Tibial artery (tissue), 4 donors: ENCODE measurements around the gene CTF1.

Source experiments
- DNase-seq, 2 donors: peaks; one replicate each; pipeline ENCODE4 v3.0.0-alpha.2; 2019
- H3K27ac ChIP-seq, 2 donors: fragments of 200-600 bp; sonication (generic) in 1 of 2; 1 replicate in 1 of 2; 2 replicates in 1 of 2; pipeline ENCODE4 v1.5.1; 2018 to 2019; ENCODE audit warnings: mild to moderate bottlenecking in 1 of 2
- H3K27me3 ChIP-seq, 2 donors: fragments of 200-600 bp; sonication (generic) in 1 of 2; one replicate each; pipeline versions ENCODE4 v1.5.1 to v1.6.0; 2016 to 2019
- H3K36me3 ChIP-seq, 3 donors: fragments of 200-600 bp; sonication (generic) in 2 of 3; one replicate each; pipeline ENCODE4 v1.5.1; 2016 to 2019; ENCODE audit warnings: mild to moderate bottlenecking in 2 of 3
- H3K4me1 ChIP-seq, 4 donors: fragments of 200-600 bp; sonication (generic) in 2 of 4; 1 replicate in 3 of 4; 2 replicates in 1 of 4; pipeline ENCODE4 v1.5.1; 2016 to 2019
- H3K4me3 ChIP-seq, 2 donors: fragments of 200-600 bp; sonication (generic) in 1 of 2; 1 replicate in 1 of 2; 2 replicates in 1 of 2; pipeline ENCODE4 v1.5.1; 2018 to 2019; ENCODE audit warnings: mild to moderate bottlenecking in 2 of 2
- H3K9me3 ChIP-seq, 3 donors: fragments of 200-600 bp; sonication (generic) in 1 of 3; one replicate each; pipeline ENCODE4 v1.5.1; 2016 to 2019
- intact Hi-C: fragments of 100-400 bp; cut with DNase I; formaldehyde crosslinking; loops from one replicate; pipeline ENCODE4 v1.15.0; 2023; ENCODE audit warnings: low total_unique reads
- TF ChIP-seq, protein P1 (sequence below), 2 experiments: fragments of 200-600 bp in 1 of 2; fragments of 450-650 bp in 1 of 2; IDR thresholded peaks; one replicate each; pipeline ENCODE4 v1.5.1; 2017 to 2019; ENCODE audit warnings: antibody characterized with exemption in 2 of 2, mild to moderate bottlenecking in 1 of 2, moderate library complexity in 1 of 2

CTF1 gene

GRCh38 chr16:30903596-30903995 is 7.2 kb downstream of the CTF1 start:
- Histone ChIP-seq H3K36me3 (peaks cover 0 to 5% (median 0%) of the 10 kb centered on the region in 3 donors), H3K27ac (peak overlapping the region in 1 of 2 donors; percentile 86), H3K9me3 (no peaks in the 10 kb centered on the region), H3K4me3 (no peak overlapping the region), H3K27me3 (no peaks in the 10 kb centered on the region), H3K4me1 (peaks cover 0 to 18% (median 6%) of the 10 kb centered on the region in 4 donors)
- DNase-seq: peak in 1 of 2 donors; percentile 67
- TF ChIP-seq, protein P1, sequence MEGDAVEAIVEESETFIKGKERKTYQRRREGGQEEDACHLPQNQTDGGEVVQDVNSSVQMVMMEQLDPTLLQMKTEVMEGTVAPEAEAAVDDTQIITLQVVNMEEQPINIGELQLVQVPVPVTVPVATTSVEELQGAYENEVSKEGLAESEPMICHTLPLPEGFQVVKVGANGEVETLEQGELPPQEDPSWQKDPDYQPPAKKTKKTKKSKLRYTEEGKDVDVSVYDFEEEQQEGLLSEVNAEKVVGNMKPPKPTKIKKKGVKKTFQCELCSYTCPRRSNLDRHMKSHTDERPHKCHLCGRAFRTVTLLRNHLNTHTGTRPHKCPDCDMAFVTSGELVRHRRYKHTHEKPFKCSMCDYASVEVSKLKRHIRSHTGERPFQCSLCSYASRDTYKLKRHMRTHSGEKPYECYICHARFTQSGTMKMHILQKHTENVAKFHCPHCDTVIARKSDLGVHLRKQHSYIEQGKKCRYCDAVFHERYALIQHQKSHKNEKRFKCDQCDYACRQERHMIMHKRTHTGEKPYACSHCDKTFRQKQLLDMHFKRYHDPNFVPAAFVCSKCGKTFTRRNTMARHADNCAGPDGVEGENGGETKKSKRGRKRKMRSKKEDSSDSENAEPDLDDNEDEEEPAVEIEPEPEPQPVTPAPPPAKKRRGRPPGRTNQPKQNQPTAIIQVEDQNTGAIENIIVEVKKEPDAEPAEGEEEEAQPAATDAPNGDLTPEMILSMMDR (IDR thresholded peaks at IDR 0.05): no peak
- intact Hi-C loops: loop anchor here (5.0 kb wide), 1 partner anchor 61 kb away; no protein-coding TSS in a partner anchor

DNA sequence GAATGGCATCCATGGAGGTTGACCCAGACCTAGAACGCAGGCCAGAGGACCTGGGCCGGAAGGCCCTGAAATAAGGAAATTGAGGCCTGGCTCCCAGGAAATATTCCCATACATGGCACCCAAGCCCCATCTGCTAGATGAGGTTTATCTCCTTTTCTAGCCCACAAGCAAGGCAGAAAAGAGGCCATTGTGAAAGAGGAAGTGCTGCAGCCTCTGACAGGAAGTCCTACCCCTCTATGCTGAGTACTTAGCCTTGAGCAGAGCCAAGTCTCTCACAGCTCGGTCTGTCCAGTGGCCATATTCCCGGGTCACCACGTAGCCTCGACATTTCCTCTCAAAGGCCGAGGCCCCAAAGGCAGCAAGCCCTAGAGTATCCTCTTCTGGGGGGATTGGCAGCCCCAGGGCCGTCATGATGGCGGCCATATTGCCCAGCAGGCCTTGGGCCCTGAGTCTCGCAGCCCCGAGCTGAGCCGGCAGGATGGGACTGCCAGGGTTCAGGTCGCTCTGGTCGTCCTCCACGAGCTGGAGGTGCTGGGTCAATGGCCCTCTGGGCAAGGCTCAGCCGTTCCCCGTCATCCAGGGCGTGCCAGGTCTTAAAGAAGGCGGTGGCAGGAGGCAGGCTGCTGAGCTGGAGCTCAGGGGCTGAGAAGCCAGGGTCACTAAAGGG is 7.8 kb downstream of the CTF1 start:
- no peak overlapping the region for H3K27ac ChIP-seq
- no peak overlapping the region for H3K4me3 ChIP-seq
- peaks cover 0 to 5% (median 0%) of the 10 kb centered on the region in 3 donors for H3K36me3 ChIP-seq
- H3K4me1 ChIP-seq: peaks cover 0 to 18% (median 6%) of the 10 kb centered on the region in 4 donors
- no peak for DNase-seq
- TF ChIP-seq, protein P1 (IDR thresholded peaks at IDR 0.05): no peak
- H3K27me3 ChIP-seq: no peaks in the 10 kb centered on the region
- H3K9me3 ChIP-seq: no peaks in the 10 kb centered on the region
- intact Hi-C loops: loop anchor here (5.0 kb wide), 1 partner anchor 62 kb away; no protein-coding TSS in a partner anchor

- no peak for DNase-seq
- H3K4me3 ChIP-seq: no peak overlapping the region
- no peaks in the 10 kb centered on the region for H3K27me3 ChIP-seq
- no peaks in the 10 kb centered on the region for H3K9me3 ChIP-seq
- TF ChIP-seq, protein P1 (IDR thresholded peaks at IDR 0.05): no peak
- intact Hi-C loops: no loop called here
- H3K36me3 ChIP-seq: no peaks in the 10 kb centered on the region
- H3K27ac ChIP-seq: no peak overlapping the region
- H3K4me1 ChIP-seq: peaks cover 0 to 8% (median 2%) of the 10 kb centered on the region in 4 donors
Observed at GRCh38 chr16:30907064-30907463, 10.7 kb downstream of the CTF1 start.

GRCh38 chr16:30910427-30911029 is 14.1 kb downstream of the CTF1 start:
- H3K27me3 ChIP-seq: no peaks in the 10 kb centered on the region
- no peak overlapping the region for H3K4me3 ChIP-seq
- H3K36me3 ChIP-seq: no peaks in the 10 kb centered on the region
- intact Hi-C loops: no loop called here
- no peak for DNase-seq
- H3K9me3 ChIP-seq: no peaks in the 10 kb centered on the region
- H3K4me1 ChIP-seq: no peaks in the 10 kb centered on the region
- TF ChIP-seq, protein P1 (IDR thresholded peaks at IDR 0.05): no peak
- no peak overlapping the region for H3K27ac ChIP-seq

DNA sequence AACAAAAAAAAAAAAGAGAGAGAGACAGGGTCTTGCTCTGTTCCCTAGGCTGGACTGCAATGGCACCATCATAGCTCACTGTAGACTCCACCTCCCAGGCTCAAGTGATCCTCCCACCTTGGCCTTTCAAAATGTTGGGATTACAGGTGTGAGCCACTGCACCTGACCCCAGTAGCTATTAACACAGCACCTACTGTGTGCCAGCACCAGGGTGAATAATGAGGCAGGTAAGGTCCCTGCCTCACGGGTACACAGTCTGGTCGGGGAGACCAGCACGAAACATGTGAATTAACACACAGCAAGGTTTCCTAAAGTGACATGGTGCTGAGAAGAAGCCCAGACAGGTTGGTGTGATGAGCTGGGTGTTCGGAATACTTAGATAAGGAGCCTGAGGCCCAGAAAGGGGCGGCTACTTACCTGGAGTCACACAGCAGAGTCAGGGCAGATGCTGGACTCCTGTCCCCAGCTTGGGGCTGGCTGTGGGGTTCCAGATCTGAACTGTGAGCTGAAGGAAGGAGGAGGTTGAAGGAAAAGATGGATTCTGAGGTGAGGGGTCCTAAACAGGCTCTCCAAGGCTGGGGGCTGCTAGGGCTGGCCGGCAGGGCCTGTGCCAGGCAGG is 16.5 kb downstream of the CTF1 start:
- Histone ChIP-seq H3K36me3 (no peaks in the 10 kb centered on the region), H3K4me1 (no peaks in the 10 kb centered on the region), H3K4me3 (no peak overlapping the region), H3K27ac (no peak overlapping the region), H3K9me3 (no peaks in the 10 kb centered on the region), H3K27me3 (no peaks in the 10 kb centered on the region)
- intact Hi-C loops: no loop called here
- TF ChIP-seq, protein P1 (IDR thresholded peaks at IDR 0.05): no peak
- DNase-seq: no peak
